GM19240 (cell line): ENCODE data around the gene MRPL27.

ENCODE experiments used
- DNase-seq: peaks from one replicate; pipeline ENCODE4 v3.0.0; 2011; ENCODE audit warnings: low spot score; ENCODE audit not compliant: insufficient read length

The MRPL27 gene

DNA sequence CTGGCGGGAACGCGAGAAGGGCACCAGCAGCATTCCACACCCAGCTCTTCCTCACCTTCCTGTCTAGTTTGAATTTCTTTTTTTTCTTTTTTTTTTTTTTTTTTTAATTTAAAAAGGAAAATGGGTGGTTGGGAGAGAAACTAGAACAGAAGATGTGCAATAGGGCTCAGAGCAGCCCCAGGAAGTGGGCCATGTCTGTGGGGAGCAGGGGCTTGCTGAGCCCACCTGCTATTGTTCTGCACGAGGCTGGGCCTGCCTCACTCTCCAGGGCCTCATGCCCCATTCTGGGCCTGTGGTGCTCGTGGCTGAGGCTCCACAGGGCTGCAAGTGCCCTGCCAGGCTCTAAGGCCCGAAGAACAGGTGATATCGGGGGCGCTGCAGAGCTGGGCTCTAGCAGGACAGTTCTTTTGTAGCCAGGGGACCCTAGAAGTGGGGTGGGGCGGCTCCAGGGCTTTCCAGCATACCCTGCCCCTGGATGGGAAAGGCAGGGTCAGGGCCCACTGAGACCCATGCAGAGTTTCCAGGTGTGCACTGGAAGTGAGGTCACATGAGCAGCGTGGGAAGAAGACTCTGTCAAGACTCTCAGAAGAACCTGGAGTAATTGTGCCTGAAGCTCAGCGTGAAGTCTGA lies 12.4 kb downstream of the MRPL27 start:
- no peak for DNase-seq

DNA sequence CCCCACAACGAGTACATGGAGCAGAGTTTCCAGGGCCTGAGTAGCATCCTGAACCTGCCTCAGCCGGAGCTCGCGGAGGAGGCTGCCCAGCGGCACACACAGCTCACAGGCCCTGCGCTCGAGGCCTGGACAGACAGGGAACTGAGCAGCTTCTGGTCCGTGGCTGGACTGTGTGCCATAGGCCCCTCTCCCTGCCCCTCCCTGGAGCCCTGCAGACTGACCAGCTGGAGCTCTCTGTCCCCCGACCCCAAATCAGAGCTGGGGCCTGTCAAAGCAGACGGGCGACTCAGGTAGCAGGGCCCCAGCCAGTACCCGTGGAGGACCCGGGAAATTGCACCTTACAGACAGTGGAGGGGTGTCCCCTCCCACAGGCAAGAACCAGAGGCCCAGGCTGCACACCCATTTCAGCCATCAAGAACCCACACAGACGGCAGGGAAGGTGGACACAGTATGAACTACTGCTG lies 13.0 kb downstream of the MRPL27 start:
- no peak for DNase-seq

- DNase-seq = no peak
Measured at GRCh38 chr17:50359005-50359699, 13.8 kb downstream of the MRPL27 start.

- no peak for DNase-seq
Measured at GRCh38 chr17:50358177-50358576, 14.8 kb downstream of the MRPL27 start.

DNA sequence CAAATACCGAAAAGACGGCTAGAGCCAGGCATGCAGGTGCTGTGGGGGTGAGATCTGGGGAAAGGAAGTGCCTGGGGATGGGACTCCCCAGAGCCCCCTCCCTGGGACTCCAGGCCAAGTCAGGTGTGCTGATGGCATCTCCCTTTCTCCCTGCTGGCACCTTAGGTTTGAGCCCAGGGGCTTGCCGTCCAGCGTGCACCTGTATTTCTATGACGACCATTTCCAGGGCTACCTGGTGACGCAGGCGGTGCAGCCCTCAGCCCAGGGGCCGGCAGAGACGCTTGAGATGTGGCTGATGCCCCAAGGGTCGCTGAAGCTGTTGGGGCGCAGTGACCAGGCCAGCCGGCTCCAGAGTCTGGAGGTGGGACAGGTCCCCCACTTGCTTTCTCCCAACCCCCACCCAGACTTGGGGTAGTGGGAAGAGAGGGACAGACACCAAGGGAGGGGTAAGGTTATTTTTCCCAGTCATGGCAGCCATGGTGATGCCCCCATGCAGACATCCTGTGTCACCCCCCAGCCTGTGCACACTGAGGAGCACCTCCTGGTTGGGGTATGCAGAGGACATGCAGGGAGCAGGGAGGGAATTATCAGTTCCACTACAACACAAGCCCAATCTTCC lies 16.0 kb downstream of the MRPL27 start:
- no peak for DNase-seq

DNA sequence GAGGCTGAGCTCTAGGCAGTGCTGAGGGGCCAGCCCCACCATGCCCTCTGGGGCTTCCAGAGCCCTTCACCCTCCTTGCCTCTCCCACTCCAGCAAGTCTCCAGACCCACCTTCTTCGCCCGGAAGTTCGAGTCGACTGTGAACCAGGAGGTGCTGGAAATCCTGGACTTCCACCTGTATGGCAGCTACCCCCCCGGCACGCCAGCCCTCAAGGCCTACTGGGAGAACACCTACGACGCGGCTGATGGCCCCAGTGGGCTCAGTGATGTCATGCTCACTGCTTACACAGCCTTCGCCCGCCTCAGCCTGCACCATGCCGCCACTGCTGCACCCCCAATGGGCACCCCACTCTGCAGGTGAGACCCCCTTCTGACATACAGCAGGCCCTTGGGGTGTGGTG lies 16.6 kb downstream of the MRPL27 start:
- no peak for DNase-seq

GRCh38 chr17:50355701-50356341 lies 17.2 kb downstream of the MRPL27 start:
- no peak for DNase-seq

GRCh38 chr17:50355336-50355700 lies 17.7 kb downstream of the MRPL27 start:
- DNase-seq = no peak

DNA sequence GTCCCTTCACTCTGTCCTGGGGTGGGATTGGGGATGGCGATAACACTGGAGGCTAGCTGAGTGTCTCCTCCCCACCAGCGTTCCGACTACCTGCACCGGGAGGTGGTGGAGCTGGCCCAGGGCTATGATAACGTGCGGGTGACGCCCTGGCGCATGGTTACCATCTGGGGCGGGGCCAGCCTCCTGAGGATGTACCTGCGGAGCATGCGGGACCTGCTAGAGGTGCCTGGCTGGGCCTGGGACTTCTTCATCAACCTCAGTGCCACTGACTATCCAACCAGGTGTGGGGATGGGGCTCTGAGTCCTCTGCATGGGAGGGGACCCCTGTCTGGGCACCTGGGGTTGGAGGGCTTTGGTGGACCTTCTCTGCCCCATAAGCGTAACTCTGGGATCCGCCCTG lies 18.2 kb downstream of the MRPL27 start:
- DNase-seq = no peak

DNA sequence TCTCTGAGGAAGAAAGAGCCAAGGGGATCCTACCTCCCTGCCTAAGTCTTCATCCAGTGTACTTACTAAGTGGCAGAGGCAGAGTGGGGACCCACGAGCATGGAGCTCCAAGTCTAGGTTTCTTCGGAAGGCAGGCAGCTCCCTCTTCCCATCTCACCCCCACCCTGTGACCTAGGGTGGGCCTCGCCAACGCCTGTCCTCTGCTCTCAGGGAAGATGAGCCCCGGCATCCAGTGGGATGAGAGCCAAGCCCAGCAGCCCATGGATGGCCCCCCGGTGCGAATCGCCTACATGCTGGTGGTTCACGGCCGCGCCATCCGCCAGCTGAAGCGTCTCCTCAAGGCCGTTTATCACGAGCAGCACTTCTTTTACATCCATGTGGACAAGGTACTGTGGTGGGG lies 18.8 kb downstream of the MRPL27 start:
- no peak for DNase-seq

GRCh38 chr17:50353600-50354195 lies 19.3 kb downstream of the MRPL27 start:
- DNase-seq = no peak

DNA sequence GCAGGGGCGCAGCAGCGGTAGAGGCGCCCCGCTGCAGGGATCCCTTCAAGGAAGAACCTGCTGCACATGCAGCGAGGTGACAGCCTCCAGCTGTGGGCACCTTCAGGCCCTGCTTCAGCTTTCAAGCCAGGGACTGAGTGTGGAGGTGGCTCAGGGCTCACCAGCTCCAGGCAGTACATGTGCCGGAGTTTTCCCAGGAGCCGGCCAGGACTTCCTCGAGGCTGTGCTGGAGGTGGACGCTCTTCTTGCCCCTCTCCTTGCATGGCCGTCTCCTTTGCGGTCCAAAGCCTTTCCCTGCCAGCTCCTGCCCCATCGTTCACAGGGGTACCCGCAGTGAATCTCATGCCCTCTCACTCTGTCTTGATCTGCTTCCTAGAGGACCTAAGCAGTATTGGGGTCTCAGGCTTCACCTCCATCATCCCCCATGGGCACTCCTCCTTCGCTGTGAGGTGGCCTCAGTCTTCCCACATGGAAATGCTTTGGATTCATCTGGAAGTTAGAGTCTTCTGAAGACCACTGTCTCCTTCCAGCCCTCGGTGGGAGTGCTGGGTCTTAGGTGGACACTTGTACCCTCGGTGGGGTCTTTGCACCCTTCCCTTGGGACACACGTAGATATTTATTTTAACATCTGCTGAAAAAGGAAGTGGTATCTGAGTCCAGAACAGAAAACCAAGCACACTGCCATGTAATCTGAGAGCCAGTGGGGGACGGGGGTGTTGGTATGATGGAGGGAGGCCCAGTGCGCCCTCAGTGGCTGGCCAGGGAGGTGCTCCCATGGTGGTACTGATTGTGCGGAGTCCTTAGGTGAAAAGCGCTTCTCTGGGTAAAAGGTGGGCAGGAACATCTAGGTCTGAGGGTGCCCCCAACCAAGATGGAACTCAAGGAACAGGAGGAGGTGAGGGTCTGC lies 20.0 kb downstream of the MRPL27 start:
- DNase-seq = no peak

- no peak for DNase-seq
Measured at GRCh38 chr17:50352072-50352692, 20.8 kb downstream of the MRPL27 start.

GRCh38 chr17:50350733-50351132 lies 22.3 kb downstream of the MRPL27 start:
- DNase-seq = no peak

- DNase-seq = no peak
Measured at GRCh38 chr17:50349243-50349600, 23.8 kb downstream of the MRPL27 start.

- no peak for DNase-seq
Measured at GRCh38 chr17:50348522-50349242, 24.3 kb downstream of the MRPL27 start.

DNA sequence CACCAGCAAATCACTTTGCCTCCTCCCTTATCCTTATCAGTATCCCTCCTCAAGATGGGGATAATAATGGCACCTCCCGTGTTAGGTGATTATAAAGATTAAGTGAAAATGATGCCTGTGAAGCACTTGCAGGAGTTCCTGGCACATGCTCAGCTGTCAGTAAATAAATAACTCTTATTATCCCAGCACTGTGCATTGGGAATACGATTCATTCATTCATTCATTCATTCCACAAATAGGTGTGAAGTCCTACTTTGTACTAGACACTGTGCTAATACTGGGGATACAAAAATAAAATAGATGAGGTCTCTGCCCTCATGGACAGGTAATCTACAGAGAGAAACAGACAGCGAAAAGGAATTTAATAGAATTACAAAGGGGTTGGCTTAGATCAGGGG lies 25.1 kb downstream of the MRPL27 start:
- DNase-seq = no peak

DNA sequence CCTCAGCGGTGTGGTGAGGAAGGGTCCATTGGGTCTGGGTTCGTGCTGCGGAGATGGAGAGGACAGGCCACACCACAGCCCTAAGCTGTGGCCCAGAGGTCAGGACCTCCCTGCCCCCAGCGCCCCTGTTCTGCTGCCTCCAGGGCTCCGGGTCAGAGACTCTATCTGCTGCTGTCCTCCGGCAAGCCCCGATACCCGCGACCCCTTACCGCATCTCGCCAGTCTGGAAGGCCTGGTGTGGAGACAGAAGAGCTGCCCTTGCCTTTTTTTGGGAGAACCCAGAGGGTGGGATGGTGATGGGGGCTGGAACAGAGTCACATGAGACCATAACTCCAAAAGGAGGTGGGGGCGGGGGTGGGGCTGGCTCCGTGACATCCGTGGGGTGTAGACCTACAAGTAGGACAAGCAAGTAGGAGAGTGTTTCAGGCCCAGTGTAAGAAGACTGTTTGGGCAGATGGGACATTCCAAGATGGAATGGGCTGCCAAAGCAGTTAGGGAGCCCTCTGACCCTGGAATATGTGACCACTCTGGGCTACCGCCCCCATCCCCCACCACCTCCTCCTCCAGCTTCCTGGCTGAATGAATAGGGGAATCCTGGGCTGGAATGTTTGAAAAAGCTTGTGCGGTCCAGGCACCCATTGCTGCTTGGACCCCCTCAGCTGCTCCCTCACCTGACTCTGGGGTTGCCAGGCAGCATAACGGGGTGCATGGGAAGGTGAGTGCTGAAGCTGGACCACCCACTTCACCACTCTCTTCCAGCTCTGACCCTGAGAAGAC lies 25.7 kb downstream of the MRPL27 start:
- DNase-seq = no peak
